Epithelial cell of prostate (primary cell): Measurements from ENCODE around the gene LRRK1.
"Not testable (repeated sequence)": the region's sequence is repeated elsewhere in the genome, so short reads cannot be mapped to it uniquely, and the experiment has no call there.

Experiments
- DNase-seq: peaks from one replicate; pipeline ENCODE4 v3.0.0-alpha.2; 2011; ENCODE audit warnings: low read depth, low spot score
- H3K27ac ChIP-seq: fragments of 450-650 bp; 2 replicates; pipeline ENCODE4 v1.5.1; 2017; ENCODE audit warnings: mild to moderate bottlenecking

LRRK1 gene

GRCh38 chr15:101063891-101064794, 145.0 kb downstream of the LRRK1 start:
- no peak overlapping the region for H3K27ac ChIP-seq
- DNase-seq = no peak

GRCh38 chr15:101064795-101065569, 145.8 kb downstream of the LRRK1 start:
- DNase-seq = no peak
- H3K27ac ChIP-seq = no peak overlapping the region

GRCh38 chr15:101065570-101066221, 146.5 kb downstream of the LRRK1 start:
- no peak for DNase-seq
- no peak overlapping the region for H3K27ac ChIP-seq

GRCh38 chr15:101066501-101067408, 147.6 kb downstream of the LRRK1 start:
- DNase-seq = no peak
- no peak overlapping the region for H3K27ac ChIP-seq

- DNase-seq = no peak
These were observed 148.7 kb downstream of the LRRK1 start for GRCh38 chr15:101067660-101068522.

GRCh38 chr15:101068523-101068960, 149.4 kb downstream of the LRRK1 start:
- no peak overlapping the region for H3K27ac ChIP-seq
- DNase-seq = no peak

More at GRCh38 chr15:101067660-101068522, 148.7 kb downstream of the LRRK1 start:
- H3K27ac ChIP-seq = no peak overlapping the region

GRCh38 chr15:101068961-101069653, 149.9 kb downstream of the LRRK1 start:
- H3K27ac ChIP-seq = peak overlapping the region; percentile 83
- no peak for DNase-seq

- peak overlapping the region; percentile 83 for H3K27ac ChIP-seq
- no peak for DNase-seq
These were observed 150.5 kb downstream of the LRRK1 start for GRCh38 chr15:101069654-101069973.

GRCh38 chr15:101070024-101070423, 150.9 kb downstream of the LRRK1 start:
- DNase-seq = no peak
- peak overlapping the region; percentile 83 for H3K27ac ChIP-seq

GRCh38 chr15:101070502-101071273, 151.5 kb downstream of the LRRK1 start:
- H3K27ac ChIP-seq = peak overlapping the region; percentile 83
- peak; percentile 39 for DNase-seq

- no peak for DNase-seq
- H3K27ac ChIP-seq = no peak overlapping the region
These were observed 152.5 kb downstream of the LRRK1 start for GRCh38 chr15:101071651-101072050.

GRCh38 chr15:101072235-101072634, 153.1 kb downstream of the LRRK1 start:
- H3K27ac ChIP-seq = not testable (repeated sequence)

GRCh38 chr15:101077806-101078668, 158.9 kb downstream of the LRRK1 start:
- not testable (repeated sequence) for H3K27ac ChIP-seq

More at GRCh38 chr15:101072235-101072634, 153.1 kb downstream of the LRRK1 start:
- DNase-seq = not testable (repeated sequence)

GRCh38 chr15:101078669-101079323, 159.6 kb downstream of the LRRK1 start:
- no peak for DNase-seq
- H3K27ac ChIP-seq = no peak overlapping the region

More at GRCh38 chr15:101077806-101078668, 158.9 kb downstream of the LRRK1 start:
- DNase-seq = not testable (repeated sequence)

GRCh38 chr15:101081900-101082299, 162.7 kb downstream of the LRRK1 start:
- no peak overlapping the region for H3K27ac ChIP-seq

More at GRCh38 chr15:101081900-101082299, 162.7 kb downstream of the LRRK1 start:
- DNase-seq = no peak
